ENCODE data around the gene TSR1. TPM values are rescaled to one million over a fixed set of nuclear protein-coding genes. Genes with fewer than 3 reads are reported as not detected.

The TSR1 gene
- 54.8 and 85.1 TPM in 2 replicates for total RNA-seq

DNA sequence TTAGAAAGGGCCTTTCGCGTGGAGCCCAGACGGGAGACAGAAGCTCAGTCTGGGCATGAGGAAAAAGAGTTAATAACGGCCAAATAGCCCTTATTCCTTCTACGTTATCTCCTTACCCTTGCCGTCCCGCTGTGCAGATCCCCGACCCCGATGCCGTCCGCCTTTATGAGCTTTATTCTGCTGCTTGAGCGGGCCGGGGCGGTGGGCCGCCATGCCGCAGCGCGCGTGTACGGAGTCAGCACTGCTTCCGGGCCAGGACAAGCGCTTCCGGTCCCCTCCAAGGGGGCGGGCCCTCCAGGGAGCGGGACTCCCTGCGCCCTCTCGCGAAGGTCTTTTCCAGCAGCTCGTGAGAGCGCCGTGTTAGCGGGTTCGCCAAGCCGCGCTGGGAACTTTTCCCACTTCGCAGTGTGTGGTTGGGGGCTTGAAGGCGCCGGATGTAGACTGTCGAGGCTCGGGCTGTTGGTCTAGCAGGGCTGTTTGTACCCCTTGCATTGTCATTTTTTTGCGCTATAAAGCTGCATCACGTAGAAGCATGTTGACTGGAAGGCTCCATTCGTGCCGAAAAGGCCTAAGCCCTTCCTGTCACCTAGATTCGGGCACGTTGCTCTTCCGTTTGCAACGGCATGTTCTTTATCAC is at the start of gene TSR1:
Gene TSR1 (minus strand): TSS at position 243 of the 637 bp plus-strand sequence. CDS start 30 bp downstream, at position 213.
- TF ChIP-seq, protein P1, sequence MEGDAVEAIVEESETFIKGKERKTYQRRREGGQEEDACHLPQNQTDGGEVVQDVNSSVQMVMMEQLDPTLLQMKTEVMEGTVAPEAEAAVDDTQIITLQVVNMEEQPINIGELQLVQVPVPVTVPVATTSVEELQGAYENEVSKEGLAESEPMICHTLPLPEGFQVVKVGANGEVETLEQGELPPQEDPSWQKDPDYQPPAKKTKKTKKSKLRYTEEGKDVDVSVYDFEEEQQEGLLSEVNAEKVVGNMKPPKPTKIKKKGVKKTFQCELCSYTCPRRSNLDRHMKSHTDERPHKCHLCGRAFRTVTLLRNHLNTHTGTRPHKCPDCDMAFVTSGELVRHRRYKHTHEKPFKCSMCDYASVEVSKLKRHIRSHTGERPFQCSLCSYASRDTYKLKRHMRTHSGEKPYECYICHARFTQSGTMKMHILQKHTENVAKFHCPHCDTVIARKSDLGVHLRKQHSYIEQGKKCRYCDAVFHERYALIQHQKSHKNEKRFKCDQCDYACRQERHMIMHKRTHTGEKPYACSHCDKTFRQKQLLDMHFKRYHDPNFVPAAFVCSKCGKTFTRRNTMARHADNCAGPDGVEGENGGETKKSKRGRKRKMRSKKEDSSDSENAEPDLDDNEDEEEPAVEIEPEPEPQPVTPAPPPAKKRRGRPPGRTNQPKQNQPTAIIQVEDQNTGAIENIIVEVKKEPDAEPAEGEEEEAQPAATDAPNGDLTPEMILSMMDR (conservative IDR thresholded peaks at IDR 0.05; ENCODE audit: low read depth, low read length) = peak; percentile 32
- peak; percentile 13 for DNase-seq (ENCODE audit: low read depth)
- H3K4me3 ChIP-seq (ENCODE audit: low read depth, low read length) = peak within 1 kb of the TSS; percentile 87

DNA sequence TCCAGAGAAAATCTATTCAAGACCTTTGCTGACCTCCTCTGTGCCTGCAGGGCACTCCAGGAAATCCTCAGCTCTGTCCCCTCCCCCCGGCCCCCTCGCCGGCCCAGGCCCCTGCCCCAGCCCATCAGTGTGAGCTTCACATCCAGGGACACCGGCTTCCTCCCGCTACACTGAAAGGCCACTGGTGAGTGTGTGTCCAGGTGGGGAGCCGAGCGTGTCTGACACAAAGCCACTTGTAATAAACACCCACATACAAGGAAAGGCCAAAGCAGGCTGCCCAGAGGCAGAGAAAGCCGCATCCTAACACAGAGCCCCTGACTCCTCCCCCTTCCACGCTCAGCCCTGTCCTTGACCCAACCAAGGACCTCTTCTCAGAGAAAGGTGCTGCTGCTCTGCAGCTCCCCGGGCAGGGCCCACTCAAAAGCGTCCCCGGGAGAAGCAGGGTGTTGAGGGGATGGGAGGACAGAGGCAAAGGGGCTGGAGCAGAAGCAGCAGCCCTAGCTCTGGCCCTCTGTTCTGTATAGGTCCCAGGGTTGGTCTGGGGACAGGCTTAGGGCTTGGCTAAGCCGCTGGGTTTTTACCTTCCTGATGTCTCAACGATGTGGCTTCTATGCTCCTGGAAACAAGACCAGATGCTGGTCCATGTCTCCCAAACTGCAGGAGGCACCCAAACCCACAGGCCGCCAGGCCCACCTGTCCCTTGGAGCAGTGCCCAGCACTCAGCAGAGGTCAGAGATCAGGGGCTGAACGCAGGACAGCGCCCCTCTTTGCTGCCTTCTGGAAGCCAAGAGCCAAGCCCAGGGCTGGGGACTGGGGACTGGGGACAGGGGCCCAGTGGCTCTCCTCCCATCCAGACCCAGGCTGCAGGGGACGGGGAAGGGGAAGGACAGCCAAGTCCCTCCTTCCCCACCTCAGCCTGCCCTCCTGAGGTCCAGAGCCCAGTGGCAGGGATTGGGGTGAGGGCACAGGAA is 49.3 kb upstream of the TSR1 start:
- no peak for DNase-seq (ENCODE audit: low read depth)
- TF ChIP-seq, protein P1 (conservative IDR thresholded peaks at IDR 0.05; ENCODE audit: low read depth, low read length) = no peak
- no peak overlapping the region for H3K4me3 ChIP-seq (ENCODE audit: low read depth, low read length)

DNA sequence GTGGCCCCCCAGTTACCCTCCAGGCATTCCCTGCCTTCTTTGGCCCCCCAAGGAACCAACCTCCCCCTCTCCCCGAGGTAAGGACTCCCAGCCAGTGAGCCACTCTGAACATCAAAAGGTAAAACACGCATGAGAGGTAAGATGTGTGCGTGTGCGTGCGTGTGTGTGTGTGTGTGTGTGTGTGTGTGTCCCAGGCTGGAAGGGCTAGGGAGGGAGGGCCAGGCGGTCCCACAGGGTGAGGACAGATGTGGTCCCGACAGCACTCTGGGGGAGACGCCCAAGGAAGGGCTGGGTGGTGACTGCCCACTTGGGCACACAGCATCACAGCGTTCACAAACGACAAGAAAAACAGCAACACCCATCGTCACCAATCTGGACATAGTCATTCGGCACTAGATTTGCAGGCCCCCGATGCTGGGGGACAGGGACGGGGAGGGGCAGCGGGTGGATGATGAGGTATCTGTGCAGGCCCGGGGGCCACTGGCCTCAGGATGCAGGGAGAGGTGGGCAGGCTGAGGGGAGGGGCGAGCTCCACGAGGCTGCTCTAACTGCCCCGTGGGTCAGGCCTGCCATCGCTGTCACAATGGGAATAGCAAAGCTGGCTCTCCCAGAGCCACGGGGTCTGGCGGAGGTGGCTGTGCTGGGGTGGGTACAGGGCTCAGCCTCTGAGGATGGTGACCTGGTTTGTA is 48.3 kb upstream of the TSR1 start:
- TF ChIP-seq, protein P1 (conservative IDR thresholded peaks at IDR 0.05; ENCODE audit: low read depth, low read length) = no peak
- DNase-seq (ENCODE audit: low read depth) = no peak
- H3K4me3 ChIP-seq (ENCODE audit: low read depth, low read length) = no peak overlapping the region

DNA sequence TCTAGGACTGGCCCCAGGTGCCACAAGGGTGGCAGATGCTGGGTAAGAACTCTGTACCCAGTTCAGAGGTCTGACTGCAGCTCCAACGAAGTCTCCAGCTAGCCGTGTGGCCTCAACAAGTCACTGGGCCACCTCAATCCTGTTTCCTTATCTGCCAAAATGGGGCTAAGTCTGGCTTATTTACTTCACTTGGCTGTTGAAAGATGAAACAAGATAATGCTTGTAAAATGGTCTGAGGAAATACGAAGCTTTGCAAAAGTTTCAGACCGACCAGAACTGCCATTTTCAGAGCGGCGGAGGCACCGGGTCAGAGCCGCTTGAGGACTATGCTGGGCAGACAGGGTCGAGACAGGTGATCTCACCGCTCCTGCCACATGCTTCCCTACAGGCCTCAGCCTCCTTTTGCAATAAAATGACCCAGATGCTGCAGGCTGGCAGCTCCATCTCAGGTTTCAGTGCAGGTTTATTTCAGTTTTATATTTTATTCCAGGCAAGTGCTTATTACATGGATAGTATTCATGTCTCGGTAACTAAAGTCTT is 47.4 kb upstream of the TSR1 start:
- TF ChIP-seq, protein P1 (conservative IDR thresholded peaks at IDR 0.05; ENCODE audit: low read depth, low read length) = no peak
- DNase-seq (ENCODE audit: low read depth) = no peak
- no peak overlapping the region for H3K4me3 ChIP-seq (ENCODE audit: low read depth, low read length)

DNA sequence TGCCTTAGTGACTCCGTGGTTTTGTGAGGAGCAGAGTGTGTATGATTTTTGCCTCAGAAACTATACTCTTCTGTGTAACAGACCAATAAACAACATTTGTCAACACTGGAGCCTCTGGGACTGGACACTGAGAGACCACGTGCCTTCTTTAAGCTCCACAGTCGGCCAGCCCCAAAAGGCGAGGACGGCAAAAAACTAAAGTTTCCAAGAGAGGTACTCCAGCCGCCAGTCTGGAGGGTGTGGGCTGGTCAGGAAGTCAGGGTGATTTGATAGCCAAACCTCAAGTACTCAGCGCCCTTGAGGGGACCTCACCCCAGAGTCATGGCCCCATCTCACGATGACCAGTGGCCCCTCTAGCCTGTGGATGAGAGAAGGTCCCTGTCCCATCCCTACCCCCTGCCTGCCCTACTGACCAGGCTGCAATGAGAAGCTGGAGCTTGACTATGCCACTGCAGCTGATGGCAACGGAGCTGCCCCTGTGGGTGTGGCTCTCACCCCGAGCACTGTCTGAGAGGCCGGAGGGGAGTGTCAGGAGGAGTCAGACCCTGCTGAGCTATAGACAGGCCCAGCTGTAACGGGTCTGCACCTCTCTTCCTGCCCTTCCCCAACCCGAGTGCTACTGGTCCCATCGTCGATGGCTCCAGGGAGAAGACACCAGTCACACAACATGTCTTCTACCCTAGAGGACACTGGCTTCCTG is 44.8 kb upstream of the TSR1 start:
- no peak overlapping the region for H3K4me3 ChIP-seq (ENCODE audit: low read depth, low read length)
- TF ChIP-seq, protein P1 (conservative IDR thresholded peaks at IDR 0.05; ENCODE audit: low read depth, low read length) = no peak
- no peak for DNase-seq (ENCODE audit: low read depth)
